Islet precursor cell (in vitro differentiated cells): Measurements from ENCODE around the gene RGPD6.
"Not testable (repeated sequence)": the region's sequence is repeated elsewhere in the genome, so short reads cannot be mapped to it uniquely, and the experiment has no call there.

ENCODE experiments used
- DNase-seq: peaks from one replicate; pipeline ENCODE4 v3.0.0-alpha.2; 2018

The RGPD6 gene

DNA sequence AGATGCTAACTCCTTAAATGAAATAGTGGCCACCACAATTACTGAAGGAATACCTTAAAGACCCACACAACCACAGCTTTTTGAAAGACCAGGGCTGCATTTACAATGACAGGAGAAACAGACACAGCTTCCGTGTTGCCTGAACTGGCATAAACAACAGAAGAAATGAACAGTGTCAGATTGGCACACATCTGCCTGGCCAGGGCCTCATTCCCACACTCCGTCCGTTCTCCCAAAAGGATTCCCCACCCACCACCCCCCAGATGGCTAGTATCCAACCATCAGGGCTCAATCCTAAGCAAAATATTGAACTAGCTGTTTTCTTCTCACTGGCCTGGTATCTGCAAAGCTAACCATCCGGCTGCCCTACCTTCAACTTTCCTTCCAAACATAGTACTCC lies 96.9 kb downstream of the RGPD6 start:
- DNase-seq = not testable (repeated sequence)

DNA sequence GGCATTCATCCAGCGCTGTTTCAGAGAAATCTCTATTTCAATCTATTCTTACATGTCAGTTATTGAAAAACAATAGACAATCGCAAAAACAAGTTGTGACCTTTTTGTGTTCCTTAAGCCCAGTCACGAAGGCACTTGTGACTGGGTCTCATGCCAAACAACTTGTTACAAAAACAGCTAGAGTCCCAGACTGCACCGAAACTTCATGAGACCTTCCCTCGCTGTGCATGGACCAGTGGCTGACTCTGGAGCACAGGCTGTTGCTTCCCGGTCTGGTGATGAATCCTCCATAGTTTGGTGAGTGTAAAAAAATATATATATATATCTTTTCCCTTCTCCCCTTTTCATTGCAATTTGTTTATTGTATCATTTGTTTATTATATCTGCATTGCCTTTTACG lies 99.7 kb downstream of the RGPD6 start:
- DNase-seq = not testable (repeated sequence)

DNA sequence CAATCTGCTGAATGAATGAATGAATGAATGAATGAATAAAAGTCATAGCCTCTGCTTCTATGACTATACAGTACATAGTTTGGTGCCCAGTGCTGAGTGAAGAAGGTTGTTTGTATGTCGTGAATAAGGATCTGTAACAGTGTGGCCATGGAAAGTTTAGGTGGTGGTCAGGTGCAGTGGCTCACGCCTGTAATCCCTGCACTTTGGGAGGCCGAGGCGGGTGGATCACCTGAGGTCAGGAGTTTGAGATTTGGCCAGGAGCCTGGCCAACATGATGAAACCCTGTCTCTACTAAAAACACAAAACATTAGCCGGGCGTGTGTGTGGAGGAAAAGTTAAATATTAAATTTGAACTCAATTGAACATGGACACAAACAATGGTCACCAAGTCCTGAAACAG lies 100.1 kb downstream of the RGPD6 start:
- not testable (repeated sequence) for DNase-seq

- not testable (repeated sequence) for DNase-seq
Measured at GRCh38 chr2:110475627-110476359, 101.2 kb downstream of the RGPD6 start.

- DNase-seq = not testable (repeated sequence)
Measured at GRCh38 chr2:110474898-110475297, 102.1 kb downstream of the RGPD6 start.

DNA sequence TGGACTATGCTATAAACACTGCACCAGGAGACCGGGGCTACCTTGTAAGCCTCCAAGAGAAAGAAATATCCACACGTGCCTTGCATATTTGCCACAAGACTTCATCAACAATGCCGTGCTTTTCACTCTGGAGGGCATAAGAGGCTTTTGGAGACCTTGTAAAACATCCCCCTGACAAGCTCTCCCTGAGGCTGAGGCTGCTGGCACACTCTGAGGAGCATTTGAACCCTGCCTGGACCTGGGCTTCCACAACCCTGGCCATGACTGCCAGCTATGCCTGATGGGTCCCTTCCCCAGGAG lies 104.0 kb downstream of the RGPD6 start:
- DNase-seq = not testable (repeated sequence)

GRCh38 chr2:110472171-110473058 lies 104.6 kb downstream of the RGPD6 start, which contains the start of gene LIMS4:
Gene LIMS4 (minus strand): TSS chr2:110472816. CDS start chr2:110472778, 38 bp downstream.
- DNase-seq = not testable (repeated sequence)

- DNase-seq = not testable (repeated sequence)
Measured at GRCh38 chr2:110468921-110469320, 108.1 kb downstream of the RGPD6 start.

GRCh38 chr2:110465312-110465711 lies 111.7 kb downstream of the RGPD6 start:
- DNase-seq = not testable (repeated sequence)
